Activated CD4-positive, CD25-positive, alpha-beta regulatory T cell treated with anti-CD3 and anti-CD28 coated beads, Interleukin-2, amount 50 U/mL, for 24 hours (primary cell): ENCODE data around the gene LTBP4.
A peak's percentile ranks its signal among the peaks of the same experiment; 100 is the strongest.
"Not testable (repeated sequence)": the region's sequence is repeated elsewhere in the genome, so short reads cannot be mapped to it uniquely, and the experiment has no call there.

Experiments used
- ATAC-seq, 2 donors: fragments of 150-1000 bp; cut with Tn5 transposase; one replicate each; pipeline ENCODE4 v1.10.0; 2021; ENCODE audit warnings: mild to moderate bottlenecking in 1 of 2, moderate library complexity in 1 of 2

LTBP4 gene

DNA sequence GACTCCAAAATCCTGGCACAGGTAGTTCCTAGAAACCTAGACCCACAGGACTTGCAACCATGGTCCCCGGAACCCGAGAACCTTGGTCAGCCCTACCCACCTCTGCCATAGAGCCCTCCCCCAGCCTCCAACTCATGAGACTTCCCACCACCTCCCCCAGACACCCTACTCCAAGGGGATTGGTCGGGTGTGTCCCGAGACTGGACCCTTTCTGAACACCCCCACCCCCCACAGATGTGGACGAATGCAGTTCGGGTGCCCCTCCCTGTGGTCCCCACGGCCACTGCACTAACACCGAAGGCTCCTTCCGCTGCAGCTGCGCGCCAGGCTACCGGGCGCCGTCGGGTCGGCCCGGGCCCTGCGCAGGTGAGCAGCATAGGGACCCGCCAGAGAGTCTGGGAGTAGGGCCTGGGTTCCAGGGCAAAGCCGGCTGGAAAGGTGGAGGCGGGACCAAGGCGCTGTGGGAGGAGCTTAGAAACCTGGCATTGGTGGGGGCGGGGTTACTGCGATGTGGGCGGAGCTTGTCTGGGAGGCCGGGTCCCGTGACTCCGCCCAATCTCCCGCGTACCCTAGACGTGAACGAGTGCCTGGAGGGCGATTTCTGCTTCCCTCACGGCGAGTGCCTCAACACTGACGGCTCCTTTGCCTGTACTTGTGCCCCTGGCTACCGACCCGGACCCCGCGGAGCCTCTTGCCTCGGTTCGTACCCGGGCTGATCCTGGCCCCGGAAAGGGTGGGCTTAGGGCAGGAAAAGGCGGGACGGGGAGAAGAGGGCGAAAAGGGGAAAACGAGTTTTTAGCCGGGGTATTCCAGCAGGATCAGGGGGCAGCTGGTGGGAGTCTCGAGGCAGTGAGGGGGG is 11.9 kb downstream of the LTBP4 start:
- no peak for ATAC-seq

DNA sequence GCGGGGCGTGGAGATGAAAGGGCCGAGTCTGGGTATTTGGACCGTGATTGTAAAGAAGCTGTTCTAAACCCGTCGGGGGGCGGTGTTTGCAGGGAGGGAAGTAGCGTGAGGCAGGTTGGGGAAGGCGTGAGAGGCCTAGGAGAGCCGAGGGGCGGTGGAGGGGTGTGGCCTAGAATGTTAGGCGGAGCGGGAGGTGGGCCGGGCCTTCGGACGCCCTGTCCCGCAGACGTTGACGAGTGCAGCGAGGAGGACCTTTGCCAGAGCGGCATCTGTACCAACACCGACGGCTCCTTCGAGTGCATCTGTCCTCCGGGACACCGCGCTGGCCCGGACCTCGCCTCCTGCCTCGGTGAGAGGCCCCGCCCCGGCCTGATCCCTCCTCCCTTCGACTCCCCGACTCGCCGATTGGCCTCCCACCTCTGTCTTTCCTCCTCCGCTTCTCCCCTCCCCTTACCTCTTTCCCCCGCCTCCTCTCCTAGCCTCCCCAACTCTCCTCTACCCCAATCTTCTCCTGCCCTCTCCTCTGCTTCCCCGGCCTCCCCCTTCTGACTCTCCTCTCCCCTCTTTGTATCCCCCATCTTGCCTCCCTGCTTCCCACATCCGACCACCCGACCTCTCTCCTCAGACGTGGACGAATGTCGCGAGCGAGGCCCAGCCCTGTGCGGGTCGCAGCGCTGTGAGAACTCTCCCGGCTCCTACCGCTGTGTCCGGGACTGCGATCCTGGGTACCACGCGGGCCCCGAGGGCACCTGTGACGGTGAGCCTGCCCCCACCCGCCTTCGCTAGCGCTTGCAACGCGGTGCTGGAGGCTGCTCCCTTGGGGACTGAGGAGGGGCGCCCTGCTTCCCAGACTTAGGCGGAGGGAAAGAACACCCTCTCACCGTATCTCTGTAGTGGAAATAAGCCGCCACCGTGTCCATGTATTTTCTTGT is 12.8 kb downstream of the LTBP4 start:
- ATAC-seq: peak; percentile 52 to 54

DNA sequence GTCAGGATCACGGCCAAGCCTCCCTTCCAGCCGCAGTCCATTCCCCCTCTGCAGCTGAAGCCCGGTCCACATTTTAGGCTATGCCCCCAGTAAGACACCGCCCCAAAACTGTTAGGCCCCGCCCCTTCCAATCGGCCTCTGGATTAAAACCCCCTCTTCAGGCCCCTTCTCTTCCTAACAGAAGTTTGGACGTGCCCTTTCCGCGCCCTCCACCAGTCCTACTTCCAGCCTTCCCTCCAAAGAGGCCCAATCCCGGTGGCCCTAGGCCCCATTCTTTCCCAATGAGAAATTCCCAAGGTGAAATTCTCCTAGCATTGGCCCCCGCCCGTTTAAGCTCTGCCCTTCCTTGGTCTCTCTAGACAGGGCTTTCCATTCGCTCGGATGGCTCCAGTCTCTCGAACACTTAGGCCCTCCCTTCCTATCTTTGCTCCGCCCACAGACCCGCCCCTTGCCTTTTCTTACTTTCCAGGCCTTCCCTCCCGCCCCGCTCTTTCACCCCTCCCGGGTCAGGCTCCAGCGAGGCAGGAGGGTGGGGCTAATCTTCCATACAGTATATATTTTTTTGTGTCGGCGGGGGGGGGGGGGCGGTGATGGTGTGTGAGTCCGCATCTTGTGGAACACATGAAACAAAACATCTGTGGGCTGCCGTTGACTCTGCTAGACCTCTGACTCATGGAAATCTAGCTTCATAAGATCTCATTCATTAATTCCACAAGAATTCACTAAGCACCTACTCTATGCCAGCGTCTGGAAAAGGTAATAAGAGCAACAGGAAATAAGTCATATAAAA is 13.6 kb downstream of the LTBP4 start:
- ATAC-seq: peak; percentile 66 to 68

DNA sequence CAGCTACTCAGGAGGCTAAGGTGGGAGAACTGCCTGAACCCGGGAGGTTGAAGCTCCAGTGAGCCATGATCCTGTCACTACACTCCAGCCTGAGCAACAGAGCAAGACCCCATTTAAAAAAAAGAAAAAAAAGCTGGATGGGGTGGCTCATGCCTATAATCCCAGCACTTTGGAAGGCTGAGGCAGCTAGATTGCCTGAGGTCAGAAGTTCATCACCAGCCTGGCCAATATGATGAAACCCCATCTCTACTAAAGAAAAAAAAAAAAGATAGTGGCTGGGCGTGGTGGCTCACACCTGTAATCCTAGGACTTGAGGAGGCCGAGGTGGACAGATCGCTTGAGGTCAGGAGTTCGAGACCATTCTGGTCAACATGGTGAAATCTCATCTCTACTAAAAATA is 15.0 kb downstream of the LTBP4 start:
- no peak for ATAC-seq

DNA sequence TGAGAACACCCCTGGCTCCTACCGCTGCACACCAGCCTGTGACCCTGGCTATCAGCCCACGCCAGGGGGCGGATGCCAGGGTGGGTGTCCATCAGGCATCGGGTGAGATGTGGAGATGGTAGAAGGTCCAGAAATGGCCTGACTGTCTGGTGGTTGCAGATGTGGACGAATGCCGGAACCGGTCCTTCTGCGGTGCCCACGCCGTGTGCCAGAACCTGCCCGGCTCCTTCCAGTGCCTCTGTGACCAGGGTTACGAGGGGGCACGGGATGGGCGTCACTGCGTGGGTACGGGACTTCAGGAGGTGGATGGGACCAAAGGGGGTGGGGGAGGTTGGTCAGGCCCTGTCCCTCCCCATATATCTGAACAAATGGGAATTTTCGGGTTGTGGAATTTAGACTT is 15.8 kb downstream of the LTBP4 start:
- ATAC-seq: no peak

DNA sequence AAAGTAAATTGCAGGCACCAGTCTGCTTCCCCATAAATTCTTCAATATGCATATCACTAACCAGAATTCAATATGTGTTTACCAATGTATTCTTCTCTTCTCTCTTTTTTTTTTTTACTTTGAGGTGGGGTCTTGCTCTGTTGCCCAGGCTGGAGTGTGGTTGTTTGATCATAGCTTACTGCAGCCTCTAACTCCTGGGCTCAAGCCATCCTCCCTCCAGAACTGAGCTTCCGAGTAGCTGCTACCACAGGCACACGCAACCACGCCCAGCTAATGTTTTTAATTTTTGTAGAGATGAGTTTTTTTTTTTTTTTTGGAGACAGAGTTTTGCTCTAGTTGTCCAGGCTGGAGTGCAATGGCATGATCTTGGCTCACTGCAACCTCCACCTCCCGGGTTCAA is 16.8 kb downstream of the LTBP4 start:
- no peak for ATAC-seq

DNA sequence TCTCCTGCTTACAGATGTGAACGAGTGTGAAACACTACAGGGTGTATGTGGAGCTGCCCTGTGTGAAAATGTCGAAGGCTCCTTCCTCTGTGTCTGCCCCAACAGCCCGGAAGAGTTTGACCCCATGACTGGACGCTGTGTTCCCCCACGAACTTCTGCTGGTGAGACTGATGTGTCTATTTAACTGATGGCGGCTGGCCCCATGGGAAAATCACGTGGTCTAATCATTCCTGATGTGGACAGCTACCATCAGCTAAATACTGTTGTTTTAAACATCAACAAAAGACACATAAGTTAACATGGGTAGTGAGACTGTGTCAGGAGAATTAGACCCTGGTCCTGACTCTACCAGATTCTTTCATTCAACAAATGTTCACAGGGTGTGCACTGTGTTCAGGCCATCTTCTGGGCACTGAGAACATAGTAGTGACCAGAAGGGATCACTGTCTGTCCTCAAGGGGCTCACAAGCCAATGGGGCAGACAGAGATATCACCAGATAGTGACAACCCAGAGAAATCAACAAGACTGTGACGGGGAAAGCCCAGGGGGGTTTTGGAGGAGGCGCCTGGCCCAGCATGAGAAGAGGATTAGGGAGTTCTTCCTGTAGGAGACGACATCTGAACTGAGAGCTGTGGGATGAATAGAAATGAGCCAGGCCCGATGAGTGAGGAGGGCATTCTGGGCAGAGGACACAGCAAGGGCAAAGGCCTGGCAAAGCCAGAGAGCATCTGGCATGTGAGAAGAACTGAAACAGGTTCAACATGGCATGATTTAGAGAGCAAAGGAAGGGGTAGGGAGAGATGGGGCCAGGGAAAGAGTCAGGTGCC is 18.4 kb downstream of the LTBP4 start:
- ATAC-seq: no peak

DNA sequence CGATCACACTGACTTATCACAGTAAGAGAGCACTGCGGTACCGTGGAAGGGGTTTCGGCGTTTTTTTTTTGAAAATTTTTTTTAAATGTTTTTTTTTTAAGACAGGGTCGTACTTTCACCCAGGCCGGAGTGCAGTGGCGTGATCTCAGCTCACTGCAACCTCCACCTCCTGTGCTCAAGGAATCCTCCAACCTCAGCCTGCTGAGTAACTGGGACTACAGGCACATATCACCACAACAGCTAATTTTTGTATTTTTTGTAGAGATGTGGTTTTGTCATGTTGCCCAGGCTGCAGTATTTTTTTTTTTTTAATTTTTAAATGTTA is 19.0 kb downstream of the LTBP4 start:
- no peak for ATAC-seq

DNA sequence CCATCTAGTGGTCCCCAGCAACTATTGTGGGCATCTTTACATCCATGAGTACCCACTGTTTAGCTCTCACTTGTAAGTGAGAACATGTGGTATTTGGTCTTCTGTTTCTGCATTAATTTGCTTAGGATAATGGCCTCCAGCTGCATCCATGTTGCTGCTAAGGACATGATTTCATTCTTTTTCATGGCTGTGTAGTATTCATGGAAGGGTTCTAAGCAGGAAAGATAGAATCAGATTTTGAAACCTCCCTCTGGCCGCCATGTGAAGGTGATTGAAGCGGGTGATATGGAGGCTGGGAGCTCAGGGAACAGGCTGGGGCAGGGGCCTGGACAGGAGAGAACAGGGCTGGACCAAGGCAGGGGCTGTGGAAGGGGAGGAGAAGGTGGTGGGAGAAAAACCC is 20.1 kb downstream of the LTBP4 start:
- no peak for ATAC-seq

DNA sequence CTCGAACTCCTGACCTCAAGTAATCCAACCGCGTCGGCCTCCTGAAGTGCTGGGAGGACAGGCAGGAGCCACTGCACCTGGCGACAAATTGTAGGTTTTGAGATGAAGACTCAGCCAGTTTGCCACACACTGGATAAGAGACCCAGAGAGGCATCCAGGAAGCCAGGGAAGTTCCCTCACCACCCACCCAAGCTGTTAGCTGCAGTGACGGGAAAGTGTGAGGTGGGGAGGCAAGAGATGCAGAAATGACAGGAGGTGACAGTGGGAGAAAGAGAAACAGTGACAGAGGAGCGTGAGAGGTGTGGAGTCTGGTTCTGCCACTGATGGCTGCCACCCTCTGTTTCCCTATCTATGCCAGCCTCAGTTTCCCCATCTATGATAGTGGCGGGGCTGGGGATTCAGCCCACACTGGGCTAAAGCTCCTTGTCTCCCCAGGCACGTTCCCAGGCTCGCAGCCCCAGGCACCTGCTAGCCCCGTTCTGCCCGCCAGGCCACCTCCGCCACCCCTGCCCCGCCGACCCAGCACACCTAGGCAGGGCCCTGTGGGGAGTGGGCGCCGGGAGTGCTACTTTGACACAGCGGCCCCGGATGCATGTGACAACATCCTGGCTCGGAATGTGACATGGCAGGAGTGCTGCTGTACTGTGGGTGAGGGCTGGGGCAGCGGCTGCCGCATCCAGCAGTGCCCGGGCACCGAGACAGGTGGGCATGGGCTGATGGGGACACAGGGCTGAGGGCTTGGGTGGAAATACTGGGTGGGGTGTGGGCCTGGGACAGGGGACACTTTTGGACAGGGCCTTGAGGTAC is 21.0 kb downstream of the LTBP4 start:
- ATAC-seq: no peak

DNA sequence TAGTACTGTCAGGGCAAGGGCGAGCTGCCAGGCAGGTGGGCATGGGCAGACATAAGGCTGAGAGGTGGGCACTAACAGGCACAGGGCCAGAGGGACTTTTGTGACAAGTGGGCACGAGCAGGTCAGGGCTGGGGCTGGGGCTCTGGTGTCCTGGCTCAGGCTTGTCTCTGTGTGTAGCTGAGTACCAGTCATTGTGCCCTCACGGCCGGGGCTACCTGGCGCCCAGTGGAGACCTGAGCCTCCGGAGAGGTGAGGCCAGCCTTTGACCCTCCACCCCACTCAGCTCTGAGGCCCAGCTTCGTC is 21.6 kb downstream of the LTBP4 start:
- no peak for ATAC-seq

DNA sequence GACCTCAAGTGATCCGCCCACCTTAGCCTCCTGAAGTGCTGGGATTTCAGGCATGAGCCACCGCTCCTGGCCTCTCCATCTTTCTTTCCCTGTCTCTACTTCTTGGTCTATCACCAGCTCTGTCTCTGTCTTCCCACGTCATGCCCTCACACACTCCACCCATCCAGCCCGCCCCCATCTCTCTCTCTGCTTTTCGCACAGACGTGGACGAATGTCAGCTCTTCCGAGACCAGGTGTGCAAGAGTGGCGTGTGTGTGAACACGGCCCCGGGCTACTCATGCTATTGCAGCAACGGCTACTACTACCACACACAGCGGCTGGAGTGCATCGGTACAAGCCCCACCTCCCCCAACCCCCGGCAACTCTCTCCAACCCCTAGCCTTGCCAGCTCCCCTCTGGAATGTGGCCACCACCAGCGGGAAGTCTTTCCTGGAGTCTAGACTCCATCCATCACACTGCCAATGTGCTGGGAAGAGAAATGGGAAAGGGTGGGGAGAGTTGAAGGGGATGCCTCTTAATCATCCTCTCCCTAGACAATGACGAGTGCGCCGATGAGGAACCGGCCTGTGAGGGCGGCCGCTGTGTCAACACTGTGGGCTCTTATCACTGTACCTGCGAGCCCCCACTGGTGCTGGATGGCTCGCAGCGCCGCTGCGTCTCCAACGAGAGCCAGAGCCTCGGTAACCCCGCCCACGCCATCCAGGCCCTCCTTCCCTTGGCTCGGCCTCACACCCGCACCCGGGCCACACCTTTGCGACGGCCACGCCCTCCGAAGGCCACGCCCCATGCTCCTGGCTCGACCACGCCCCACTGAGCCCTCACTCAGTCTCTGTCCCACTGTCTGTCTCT is 22.5 kb downstream of the LTBP4 start:
- ATAC-seq: no peak

DNA sequence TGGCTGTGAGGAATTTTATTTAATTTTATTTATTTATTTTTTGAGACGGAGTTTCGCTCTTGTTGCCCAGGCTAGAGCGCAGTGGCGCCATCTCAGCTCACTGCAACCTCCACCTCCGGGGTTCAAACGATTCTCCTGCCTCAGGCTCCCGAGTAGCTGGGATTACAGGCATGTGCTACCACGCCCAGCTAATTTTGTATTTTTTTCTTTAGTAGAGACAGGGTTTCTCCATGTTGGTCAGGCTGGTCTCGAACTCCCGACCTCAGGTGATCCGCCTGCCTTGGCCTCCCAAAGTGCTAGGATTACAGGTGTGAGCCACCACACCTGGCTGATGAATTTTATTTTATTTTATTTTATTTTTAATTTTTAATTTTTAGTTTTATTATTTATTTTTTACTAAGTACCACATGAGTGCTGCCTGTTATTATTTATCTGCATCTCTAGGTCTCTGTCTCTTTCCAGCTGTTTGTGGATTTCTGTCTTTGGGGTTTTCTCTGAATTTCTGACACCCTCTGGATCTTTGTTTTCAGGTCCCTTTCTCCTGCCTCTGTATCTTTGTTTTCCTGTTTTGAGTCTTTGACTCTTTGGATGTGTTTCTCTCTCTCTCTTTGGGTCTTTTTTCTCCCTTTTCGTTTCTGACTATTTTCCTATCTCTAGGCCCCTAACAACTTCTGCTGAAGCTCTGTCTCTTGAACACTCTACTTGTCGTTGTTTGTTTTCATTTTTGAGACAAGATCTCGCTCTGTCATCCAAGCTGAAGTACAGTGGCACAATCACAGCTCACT is 23.4 kb downstream of the LTBP4 start:
- not testable (repeated sequence) for ATAC-seq

DNA sequence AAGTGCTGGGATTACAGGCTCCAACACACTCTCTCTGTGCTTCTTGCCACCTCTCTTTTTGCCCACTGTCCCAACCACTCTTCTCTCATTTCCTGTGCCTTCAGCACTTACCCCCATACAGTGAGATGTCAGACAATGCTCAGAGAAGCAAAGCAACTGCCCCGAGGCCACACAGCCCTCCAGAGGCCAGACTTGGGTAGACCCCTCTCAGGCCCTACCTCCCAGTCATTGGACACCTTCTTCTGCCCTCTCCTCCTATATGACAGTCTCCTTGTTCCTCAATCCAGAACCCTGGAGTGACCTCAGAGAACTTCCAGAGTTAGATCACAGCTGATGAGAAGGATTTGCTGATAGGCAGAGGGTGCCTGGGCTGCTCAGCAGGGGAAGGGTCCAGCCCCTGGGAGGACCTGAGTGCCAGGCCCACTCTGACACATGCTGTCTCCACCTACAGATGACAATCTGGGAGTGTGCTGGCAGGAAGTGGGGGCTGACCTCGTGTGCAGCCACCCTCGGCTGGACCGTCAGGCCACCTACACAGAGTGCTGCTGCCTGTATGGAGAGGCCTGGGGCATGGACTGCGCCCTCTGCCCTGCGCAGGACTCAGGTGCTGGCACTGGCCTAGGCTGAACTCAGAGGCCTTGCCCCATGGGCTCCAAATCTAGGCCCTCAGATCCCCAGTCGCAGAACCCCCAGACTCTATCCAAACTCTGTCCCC is 24.4 kb downstream of the LTBP4 start:
- ATAC-seq: no peak

DNA sequence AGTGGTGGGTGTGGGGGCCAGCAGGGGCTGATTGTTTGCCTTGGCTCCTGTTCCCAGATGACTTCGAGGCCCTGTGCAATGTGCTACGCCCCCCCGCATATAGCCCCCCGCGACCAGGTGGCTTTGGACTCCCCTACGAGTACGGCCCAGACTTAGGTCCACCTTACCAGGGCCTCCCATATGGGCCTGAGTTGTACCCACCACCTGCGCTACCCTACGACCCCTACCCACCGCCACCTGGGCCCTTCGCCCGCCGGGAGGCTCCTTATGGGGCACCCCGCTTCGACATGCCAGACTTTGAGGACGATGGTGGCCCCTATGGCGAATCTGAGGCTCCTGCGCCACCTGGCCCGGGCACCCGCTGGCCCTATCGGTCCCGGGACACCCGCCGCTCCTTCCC is 25.7 kb downstream of the LTBP4 start:
- ATAC-seq: no peak

DNA sequence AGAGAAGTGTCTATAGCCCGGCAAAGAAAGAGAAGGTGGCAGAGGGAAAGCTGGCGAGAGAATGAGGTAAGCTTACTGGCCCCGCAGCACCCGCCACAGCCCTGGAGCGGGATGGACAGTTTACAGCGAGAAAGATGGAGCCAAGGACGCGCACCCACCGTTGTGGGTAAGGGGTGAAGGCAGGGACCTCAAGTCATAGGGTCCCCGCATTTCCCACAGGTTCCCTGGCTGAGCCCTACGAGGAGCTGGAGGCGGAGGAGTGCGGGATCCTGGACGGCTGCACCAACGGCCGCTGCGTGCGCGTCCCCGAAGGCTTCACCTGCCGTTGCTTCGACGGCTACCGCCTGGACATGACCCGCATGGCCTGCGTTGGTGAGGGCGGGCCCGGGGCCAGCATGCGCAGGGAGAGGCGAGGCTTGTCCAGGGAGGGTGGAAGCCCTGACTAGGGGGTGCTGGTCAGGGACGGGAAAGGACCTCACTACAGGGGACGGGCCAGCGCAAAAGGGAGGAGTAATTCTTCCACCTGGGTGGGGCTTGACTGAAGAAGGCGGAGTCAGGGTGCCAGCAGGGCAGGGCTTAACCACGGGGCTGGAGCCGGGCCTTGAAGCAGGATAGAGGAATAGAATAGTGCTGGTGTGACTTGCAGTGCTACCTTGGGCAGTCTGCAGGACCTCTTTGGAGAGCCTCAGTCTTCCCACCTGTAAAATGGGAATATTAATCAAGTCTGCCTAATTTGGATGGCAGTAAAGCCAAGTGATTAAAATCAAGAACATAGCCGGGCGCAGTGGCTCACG is 26.5 kb downstream of the LTBP4 start:
- no peak for ATAC-seq

DNA sequence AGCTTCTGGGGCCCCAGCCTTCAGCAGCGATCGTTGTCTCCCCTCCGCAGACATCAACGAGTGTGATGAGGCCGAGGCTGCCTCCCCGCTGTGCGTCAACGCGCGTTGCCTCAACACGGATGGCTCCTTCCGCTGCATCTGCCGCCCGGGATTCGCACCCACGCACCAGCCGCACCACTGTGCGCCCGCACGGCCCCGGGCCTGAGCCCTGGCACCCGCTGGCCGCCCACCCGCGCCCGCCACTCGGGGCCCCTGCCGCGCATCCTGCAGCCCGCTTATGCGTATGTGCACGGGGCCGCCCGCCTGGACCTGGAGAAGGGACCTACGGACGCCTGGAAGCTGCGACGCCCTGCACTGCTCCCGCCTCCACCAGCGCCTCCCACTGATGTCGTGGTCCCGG is 28.2 kb downstream of the LTBP4 start:
- no peak for ATAC-seq

DNA sequence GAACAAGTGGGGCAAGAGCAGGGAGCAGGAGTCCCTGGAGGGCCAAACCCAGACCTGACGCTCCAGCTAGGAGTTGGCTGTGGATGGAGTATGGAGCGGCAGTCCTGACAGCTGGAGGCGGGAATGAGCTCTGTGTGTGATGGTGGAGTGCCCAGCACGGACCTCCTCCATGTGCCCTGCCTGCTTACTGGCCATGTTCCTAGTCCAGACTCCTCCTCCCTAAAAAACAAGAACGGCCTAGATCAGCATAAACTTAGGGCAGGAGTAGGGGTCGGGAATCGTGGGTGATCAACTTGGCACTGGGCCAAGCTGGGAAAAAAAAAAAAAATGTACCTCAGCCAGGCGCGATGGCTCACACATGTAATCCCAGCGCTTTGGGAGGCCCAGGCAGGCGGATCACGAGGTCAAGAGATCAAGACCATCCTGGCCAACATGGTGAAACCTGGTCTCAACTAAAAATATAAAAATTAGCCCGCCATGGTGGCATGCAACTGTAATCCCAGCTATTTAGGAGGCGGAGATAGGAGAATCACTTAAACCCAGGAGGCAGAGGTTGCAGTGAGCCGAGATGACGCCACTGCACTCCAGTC is 29.5 kb downstream of the LTBP4 start:
- no peak for ATAC-seq
